HG03280 (cell line): ENCODE measurements around the gene REC8.
A peak's percentile ranks its signal among the peaks of the same experiment; 100 is the strongest.

Source experiments
- ATAC-seq: cut with Tn5 transposase; IDR thresholded peaks from one replicate; pipeline ENCODE4 v1.9.1; 2021; ENCODE audit warnings: mild to moderate bottlenecking, moderate library complexity; ENCODE audit not compliant: unreplicated experiment

Gene REC8

DNA sequence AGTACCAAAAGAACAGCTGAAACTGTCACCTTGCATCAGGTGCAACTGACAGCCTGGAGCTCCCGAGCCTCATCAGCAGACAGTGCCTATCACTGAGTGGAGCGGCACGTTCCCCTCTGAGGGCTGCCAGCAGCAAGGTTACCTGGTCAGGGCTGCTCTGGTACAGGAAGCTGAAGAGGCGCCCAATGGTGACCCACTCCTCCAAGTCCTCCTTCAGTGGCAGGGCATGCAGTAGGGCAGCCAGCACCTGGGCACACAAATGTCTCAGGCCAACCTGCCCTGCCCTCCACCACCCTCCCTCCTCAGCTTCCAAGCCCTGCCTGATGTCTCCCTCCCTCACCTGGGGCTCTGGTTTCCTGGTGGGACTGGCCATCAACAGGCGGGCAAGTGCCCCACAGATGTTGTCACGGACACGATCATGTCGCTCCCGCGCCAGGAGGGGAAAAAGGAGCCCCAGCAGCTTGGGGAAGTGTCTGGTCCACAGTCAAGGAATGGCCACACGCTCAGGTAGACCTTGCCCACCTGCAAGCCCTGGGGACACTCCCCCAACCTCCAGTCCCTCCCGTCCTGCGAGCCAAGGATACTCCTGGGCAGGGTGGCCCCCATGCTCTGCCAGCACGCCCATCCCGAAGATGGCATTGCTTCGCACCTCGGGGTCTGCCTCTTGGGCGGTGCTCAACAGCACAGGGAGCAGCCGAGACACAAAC, 9.6 kb downstream of the REC8 start:
- ATAC-seq, result no peak

DNA sequence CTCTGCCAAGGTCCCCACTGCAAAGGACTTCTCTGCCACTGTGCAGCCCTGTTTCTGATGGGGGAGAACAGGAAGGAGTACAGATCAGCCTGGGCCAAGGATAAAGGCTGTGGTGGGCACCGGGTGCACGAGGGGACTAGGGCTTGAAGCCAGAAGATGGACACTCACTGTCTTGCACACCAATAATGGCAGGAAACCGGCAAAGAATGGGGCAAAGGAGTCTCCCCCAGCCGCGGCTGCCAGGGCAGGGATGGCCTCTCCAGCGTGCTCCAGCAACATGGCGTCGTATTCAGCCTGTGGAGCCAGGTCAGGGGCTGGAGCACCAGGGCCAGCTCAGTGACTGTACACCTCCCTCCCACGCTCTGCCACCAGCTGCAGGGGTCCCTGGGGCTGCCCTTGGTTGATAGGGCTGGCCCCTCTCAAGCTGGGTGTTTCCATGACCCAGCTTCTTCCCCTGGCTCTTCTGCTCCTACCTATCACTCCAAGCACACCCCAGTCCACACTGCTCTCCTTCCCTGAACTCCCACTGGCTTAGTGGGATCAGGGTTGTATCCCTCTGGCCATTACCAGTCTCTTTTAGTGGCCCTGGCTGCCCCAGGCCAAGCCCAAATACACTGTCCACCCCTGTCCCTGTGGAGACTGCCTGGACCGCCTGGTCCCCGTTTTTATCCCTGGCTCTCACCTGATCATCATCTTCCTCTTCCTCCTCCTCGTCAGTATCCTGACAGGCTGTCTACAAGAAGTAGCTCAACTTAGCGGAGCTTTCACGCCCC, 10.4 kb downstream of the REC8 start:
- ATAC-seq, result no peak

DNA sequence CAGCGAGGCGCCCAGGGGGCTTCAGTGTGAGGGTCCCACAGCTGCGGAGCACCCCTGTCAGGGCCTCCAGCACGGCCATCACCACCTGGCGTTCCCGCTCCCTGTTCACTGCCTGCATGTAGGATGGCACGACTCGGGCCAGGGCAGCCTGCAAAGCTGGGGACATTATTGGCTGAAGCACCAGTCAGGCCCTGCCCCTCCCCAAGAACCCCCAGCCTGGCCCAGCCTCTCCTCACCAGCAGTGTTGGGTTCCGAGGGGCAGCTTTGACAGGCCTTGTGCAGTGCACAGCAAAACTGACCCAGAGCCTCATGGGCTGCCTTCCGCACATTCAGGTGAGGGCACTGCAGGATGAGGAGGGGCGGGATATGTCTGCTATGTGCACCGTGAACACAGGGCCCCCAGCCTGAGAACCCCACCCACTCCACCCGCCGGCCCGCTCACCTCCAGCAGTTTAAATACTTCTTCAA, 11.2 kb downstream of the REC8 start:
- no peak for ATAC-seq

DNA sequence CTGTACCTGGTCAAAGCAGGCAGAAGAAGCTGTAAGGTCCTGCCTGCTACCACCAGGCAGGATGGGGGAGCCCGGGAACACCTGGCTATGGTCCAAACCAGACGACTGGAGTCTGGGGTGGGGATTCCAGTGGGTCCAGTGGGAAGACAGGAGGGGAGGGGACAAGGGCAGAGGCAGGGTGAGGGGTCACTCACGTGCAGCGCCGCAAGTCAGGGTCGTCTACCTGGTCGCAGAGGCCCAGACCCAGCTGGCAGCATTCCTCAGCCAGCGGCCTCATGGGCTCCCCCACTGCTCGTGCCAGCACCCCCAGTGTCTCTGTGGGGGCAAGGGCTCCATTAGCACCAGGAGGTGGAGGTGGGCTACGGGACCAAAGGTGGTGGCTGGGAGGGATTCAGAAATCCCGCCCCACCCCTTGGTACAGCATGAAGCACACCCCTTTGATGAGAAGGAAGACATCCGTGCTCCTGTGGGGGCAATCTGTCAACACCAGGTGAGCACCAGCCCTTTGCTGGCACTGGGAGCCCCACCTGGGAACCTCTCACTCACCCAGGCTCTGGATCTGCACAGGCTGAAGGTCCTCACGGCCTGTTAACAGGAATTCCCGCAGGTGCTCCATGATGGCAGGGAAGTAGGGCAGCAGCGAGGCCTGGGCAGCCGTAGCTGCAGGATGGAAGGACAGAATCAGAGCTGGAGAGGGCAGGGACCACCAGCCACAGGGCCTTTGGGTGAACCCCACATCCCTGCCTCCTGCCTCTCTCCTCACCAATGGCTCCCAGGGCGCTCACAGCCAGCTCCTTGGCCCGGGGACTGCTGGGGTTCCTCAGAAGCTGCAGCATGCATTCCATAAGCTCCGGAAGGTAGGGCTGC, 12.5 kb downstream of the REC8 start:
- no peak for ATAC-seq

GRCh38 chr14:24185026-24185425, 13.1 kb downstream of the REC8 start:
- ATAC-seq, result no peak

DNA sequence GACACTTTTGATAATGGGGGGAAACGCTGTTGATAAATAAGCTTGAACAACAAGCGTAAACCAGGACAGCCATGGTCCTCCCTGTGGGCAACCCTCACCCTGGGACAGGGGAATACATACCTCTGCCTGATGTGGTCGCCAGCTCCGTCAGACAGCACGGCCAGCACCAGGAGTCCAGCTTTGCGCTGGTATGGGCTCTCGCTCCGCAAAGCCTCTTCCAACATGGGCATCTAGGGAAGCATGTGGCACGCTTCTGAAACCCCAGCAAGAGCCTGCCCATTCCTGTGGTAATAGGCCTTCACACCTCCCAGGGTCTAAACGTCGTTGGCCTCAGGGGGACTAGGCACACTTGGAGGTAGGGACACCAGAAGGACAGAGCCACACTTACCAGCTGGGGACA, 13.9 kb downstream of the REC8 start:
- ATAC-seq, result no peak

- ATAC-seq, result no peak
Measured at GRCh38 chr14:24186831-24187538, 15.1 kb downstream of the REC8 start.

- no peak for ATAC-seq
Measured at GRCh38 chr14:24187539-24187915, 15.6 kb downstream of the REC8 start.

DNA sequence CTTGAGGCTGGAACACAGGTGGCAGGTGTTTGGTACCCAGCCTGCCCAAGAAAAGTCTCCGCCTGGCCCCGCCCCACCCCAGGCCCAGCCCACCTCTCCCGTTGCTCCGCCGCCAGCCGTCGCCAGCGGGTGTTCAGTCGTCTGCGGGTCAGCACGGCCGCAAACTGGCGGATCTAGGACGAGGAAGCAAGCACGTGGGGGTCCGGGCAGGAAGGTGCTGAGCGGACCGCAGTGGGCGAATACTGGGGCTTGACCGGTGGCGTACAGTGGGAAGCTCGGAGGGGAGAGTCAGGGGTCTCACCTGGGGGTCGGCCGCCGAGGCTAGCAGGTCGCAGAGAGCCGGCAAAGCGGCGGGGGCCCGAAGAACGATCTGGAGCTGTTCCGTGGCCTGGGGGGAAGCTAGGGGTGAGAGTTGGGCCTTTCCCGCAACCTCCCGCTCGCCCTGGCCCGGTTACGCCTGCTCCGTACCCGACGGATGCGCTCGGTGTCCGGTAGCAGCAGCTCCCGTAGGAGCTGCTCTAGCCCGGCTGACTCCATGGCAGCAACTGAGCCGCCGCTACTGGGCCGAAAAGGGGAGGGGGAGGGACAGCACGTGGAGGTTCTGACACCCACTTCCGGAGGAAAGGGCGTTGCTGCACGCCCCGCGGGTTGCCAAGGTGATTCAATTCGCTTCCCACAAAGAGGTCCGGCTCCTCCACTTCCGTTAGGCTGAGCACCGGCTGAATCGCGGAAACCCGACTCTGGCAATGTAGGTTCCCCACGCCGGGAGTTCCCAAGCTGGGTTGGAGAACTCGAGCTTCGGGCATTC, 16.6 kb downstream of the REC8 start, which contains the start of gene IPO4:
Gene IPO4, minus strand, starts transcription at position 566 of the 808 bp plus-strand sequence. Its CDS starts 29 bp downstream, at position 537.
- peak; percentile 90 for ATAC-seq

DNA sequence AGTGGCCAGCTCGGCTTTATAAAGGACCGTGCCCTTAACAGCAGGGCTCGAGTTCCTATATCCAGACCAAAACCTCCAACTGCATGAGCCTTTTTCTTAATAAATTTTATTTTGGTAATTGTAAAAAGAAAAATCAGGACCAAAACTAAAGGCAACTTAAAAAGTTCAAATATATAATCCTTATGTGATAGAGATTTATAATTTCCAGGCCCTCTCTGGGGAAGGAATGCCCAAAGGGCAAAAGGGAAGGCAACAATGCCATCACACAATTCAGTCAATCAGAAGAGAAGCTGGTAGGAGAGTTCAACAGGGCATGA, 17.1 kb downstream of the REC8 start:
- ATAC-seq, result no peak

DNA sequence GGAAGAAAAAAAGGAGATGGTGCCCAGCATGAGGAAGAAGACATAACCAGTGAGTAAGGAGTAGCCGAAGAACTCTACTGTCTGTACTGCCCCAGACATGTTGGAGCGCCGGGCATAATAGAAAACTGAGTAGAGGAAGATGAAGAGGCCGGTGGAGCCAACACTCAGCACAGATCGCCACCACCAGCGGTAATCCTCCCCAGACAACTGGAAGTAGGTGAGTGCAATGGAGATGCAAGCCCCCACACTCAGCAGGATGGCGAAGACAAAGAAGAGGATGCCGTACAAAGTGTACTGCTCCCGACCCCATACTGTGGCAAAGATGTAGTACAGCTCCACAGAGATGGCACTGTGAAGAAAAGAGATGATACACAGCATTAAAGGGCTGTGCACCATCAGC, 17.6 kb downstream of the REC8 start:
- no peak for ATAC-seq

DNA sequence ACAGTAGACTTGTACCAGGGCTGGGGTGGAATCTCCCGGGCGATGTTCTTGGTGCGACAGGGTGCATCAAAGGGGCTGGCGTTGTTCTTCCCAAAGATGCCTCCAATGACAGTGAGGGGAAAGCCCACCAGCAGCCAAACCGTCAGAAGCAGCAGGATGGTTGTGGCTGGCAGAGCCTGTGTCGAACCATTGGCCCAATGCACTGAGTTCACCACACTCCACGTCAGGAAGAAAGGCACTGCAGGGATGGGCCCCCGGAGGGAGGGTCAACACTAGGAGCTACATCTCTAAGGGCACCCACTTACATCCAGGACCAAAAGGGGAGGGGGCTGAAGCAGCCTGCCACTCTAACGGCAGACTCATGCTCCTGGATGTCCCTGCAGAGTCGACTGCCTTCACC, 18.5 kb downstream of the REC8 start:
- ATAC-seq, result no peak

DNA sequence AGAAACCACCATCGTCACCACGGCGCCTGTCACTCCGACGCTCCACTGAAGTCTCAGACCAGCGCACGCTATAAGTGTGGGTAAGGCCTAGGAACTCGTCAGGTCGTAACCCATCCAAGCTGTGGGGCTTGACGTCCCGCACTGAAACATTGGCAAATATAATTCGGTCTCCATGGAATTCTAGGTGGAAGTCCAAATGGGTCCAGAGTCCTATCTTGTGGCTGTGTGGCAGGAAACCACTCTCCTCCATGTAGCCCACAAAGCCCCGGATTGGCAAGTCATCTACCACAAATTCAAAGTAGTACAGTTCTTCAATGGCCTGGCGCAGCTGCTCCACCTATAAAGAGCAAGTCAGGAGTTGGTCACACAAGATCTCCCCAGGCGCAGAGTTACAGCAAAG, 21.1 kb downstream of the REC8 start:
- no peak for ATAC-seq

GRCh38 chr14:24194186-24194872, 22.4 kb downstream of the REC8 start:
- no peak for ATAC-seq

DNA sequence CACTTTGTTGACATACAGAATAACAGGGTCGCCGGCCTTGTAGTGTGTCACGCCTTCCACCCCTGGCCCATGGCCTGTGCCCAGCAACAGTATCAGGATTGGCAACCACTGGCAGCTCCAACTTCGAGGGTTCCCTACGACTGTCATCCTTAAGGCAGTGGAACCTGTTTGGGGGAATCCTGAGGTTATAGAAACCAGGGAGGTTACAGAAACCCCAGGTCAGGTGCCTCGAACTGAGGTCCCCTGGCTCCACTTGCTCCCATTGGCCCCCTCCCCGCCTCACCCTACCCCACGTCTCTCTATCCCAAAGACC, 22.9 kb downstream of the REC8 start:
- no peak for ATAC-seq

DNA sequence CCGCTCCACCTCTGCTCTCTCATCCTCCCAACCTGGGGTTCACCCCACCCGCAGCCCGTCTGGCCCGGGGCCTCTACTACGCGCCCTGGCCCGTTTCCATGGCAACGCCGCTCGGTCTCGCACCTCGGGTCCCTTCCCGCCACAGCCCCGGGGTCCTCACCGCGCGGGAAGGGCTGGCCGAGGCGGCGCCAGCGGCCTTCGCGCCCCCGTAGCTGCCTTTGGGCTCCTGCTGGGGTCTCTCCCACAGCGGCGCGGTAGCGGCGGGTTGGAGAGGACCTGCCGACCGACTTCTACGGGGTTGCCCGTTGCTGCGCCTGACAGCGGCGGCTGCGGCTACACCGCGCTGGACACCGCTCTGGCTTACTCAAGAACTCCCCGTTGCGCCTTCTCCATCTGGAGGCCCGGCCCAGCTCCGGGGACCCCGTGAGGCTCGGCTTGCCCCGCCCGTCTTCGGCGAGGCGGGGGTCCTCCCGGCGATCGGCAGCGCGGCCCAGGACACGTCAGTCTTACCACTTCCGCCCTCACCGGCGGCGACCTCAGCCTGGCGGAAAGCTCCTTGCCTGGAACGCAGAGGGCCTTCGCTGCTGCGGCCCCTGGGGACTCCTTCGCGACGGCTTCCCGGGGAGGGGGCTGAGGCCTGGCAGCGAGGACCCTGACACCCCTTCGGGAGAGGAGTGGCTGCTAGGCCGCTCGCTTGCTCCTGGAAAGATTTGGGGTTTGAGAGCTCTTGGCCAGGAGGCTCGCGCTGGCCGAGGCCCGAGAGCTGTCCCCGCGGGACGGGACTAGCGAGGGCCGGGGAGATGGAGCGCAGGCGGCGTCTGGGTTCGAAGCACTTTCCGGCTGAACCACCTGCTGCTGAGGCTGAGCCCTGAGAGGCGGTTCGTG, 23.5 kb downstream of the REC8 start, which contains the start of gene TM9SF1:
Gene TM9SF1, minus strand, starts transcription at position 256 of the 885 bp plus-strand sequence. CDS start 422 bp downstream, outside the sequence.
- ATAC-seq, result peak; percentile 78

GRCh38 chr14:24196071-24197055, 24.5 kb downstream of the REC8 start:
- peak; percentile 30 for ATAC-seq
